Stimulated activated naive CD8-positive, alpha-beta T cell treated with anti-CD3 and anti-CD28 coated beads, Interleukin-15, amount 100 ng/mL, for 72 hours (primary cell): Measurements from ENCODE around the gene AP2A1.
A peak's percentile ranks its signal among the peaks of the same experiment; 100 is the strongest.

Experiments
- ATAC-seq: fragments of 150-1000 bp; cut with Tn5 transposase; 2 replicates; pipeline ENCODE4 v1.10.0; 2021; ENCODE audit warnings: mild to moderate bottlenecking, moderate library complexity
- DNase-seq, 2 donors: peaks; one replicate each; pipeline ENCODE4 v3.0.0; 2021 to 2022
- H3K27ac Mint-ChIP-seq, 2 donors: one replicate each; pipeline ENCODE4 v1.8.0; 2022; ENCODE audit warnings: mild to moderate bottlenecking in 2 of 2, mixed read lengths in 2 of 2, moderate library complexity in 2 of 2
- H3K27me3 Mint-ChIP-seq: one replicate; pipeline ENCODE4 v1.8.0; 2022; ENCODE audit warnings: mixed read lengths
- H3K4me1 Mint-ChIP-seq: one replicate; pipeline ENCODE4 v1.8.0; 2022; ENCODE audit warnings: mild to moderate bottlenecking, mixed read lengths
- H3K4me3 Mint-ChIP-seq, 2 donors: one replicate each; pipeline ENCODE4 v1.8.0; 2022; ENCODE audit warnings: mild to moderate bottlenecking in 2 of 2, mixed read lengths in 2 of 2, moderate library complexity in 1 of 2
- H3K9me3 Mint-ChIP-seq, 2 donors: one replicate each; pipeline ENCODE4 v1.8.0; 2022; ENCODE audit warnings: mixed read lengths in 2 of 2

AP2A1 gene

GRCh38 chr19:49856574-49857021, 89.8 kb downstream of the AP2A1 start:
- Mint-ChIP-seq H3K9me3 (no peaks in the 10 kb centered on the region), H3K27ac (no peak overlapping the region), H3K4me1 (peaks cover 34% of the 10 kb centered on the region), H3K27me3 (no peaks in the 10 kb centered on the region), H3K4me3 (no peak overlapping the region)
- ATAC-seq: peak; percentile 10
- no peak for DNase-seq
